HG02852 (cell line): Measurements from ENCODE around the gene GMPR2.
A peak's percentile ranks its signal among the peaks of the same experiment; 100 is the strongest.
"Not testable (repeated sequence)": the region's sequence is repeated elsewhere in the genome, so short reads cannot be mapped to it uniquely, and the experiment has no call there.

Experiments used
- ATAC-seq: cut with Tn5 transposase; IDR thresholded peaks from one replicate; pipeline ENCODE4 v1.9.1; 2021; ENCODE audit warnings: mild to moderate bottlenecking, moderate library complexity; ENCODE audit not compliant: unreplicated experiment

Gene GMPR2

DNA sequence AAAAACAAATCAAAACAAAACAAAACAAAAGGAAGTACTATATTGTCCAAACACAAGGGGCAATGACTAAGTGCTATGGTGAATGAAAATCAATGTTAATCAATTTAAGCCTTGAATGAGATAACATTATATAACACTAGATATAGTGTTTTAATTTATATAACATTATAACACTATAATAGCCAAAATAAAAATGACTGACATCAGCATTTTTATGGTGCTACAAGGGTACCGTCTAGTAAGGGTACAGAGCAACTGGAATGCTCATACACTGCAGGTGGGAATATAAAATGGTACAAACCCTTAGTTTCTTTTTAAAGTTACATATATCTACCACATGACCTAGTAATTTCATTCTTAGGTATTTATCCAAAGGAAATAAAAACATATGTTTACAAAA is 6.3 kb upstream of the GMPR2 start:
- no peak for ATAC-seq

DNA sequence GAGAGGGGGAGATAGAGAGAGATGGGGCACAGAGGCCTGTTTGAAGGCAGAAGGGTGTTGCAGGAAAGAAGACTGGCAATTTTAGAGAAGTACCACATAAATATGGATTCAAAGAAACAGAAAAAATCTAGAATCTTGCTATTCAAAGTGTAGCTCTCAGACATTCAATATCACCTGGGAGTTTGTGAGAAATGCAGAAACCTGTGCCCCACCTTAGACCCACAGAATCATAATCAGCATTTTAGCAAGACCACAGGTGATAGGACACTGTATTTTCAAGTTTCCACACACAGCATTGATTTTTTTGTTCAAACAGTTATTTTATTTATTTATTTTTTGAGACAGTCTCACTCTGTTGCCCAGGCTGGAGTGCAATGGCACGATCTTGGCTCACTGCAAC is 3.8 kb upstream of the GMPR2 start:
- no peak for ATAC-seq

DNA sequence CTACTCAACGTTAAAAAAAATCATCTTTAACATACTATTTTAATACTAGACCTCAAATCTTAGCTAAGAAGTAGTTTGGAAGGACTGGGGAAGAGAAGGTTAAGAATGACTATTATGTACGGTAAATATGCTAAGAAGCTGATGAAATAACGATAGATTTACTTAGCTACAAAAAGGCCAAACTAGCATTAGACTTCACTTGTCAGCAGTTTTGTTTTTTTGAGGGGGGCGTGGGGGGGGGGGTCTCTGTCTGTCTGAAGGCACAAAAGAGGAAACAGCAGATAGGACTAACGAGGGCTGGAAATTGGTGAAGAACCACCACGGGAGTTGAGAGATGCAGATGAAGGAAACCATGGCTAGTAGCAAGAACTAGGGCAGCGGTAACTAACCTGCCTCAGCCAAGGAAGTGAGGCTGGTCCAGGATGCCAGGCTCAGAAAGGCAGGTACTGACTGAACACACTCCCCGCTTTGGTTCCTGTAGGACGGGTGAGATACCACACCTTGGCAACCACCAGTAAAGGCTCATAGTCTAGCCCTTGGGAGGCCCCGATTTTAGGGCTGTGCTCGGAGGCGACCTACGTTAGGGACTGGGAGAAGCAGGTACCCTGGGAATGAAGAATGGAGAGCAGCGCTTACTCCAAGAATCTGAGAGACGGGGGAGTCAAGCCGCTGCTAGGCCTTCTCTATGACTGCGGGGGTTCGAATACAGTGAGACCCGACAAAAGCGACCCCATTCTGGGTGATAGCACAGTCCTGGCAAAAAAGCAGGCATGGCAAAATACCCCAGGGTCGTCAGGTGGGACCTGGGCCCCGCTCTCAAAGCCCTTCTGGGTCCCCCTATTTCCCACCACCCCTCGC is 1.2 kb upstream of the GMPR2 start:
- peak; percentile 3 for ATAC-seq

DNA sequence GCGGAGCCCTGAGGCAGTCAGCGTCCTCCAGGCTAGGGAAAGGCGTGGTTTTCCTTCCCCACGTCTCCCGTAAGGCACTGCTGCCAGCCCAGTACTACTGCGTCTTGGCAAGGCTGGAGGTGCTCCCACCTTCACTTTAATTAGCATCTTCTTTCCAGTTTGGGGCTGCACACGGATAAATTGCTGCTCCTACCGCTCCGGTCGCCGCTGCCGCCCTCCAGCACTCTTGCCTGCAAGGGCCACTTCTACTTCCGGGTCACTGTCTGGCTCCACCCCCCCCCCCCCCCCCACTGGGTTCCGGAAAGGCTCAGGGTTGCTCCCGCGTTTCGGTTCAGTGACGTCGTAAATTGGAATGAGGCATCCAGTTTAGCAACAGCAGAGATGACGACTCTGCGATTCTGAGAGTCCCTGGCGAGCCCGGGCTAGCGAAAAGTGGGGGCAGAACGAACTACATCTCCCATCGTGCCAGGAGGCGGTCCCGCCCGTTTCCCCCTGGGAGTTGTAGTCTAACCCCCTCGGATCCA is 546 bp upstream of the GMPR2 start, which contains the start of gene NEDD8:
TSS of gene NEDD8 (minus strand) at position 247 of the 524 bp plus-strand sequence. CDS start at position 147, 100 bp downstream.
- peak; percentile 72 for ATAC-seq

DNA sequence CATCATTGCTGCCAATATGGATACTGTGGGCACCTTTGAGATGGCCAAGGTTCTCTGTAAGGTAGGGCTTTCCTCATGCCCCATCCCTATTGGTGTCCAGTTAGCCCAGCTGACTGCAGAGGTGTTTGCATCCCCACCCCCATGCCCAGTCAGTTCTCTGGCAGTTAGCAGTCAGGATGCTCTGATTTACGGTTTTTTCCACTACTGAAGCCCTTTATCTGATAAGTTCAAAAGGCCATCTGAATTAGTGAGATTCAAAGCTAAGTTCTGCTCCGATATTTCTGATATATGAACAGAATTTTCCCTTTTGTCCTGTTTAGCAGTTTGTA is 773 bp downstream of the GMPR2 start:
- no peak for ATAC-seq

DNA sequence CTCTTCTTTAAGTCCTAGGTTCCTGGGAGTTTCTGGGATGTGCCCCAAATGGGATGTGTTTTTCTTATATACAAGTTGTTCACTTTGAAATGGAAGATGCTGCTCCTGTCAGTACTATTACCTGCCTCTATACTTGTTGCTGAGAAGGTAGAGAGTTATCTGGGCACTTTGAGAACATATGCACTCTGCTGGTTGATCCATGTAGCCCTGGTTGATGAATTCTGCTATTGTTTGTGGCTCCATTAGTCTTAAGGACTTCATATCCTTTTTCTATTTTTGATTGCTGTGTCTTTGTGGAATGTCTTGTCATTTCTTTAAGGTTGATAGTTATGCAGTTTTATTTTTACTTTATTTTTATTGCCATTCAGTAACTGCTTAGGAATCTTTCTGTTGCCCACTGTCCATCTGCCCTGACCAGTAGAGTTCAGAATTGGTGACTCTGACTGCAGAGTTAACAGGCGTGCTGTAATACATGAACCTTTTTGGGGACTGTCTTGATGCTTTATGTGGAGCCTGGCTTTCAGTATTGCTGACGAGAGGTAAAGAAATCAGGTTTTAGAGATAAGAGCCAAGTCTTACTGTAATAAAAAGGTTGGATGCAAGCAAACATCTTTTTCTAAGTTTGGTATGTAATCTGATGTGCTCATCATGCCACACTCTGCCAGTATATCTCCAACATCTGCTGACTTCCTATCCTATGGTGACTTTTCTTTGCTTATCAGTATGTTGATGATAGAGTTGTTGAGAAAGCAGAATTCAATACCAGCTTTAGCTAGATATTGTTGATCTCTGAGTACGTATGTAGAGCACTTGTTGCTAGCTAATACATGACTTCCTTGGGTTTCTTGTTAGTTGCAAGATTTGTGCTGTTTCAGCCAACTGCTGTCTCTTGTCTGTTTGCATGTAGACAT is 1.6 kb downstream of the GMPR2 start:
- ATAC-seq = no peak

DNA sequence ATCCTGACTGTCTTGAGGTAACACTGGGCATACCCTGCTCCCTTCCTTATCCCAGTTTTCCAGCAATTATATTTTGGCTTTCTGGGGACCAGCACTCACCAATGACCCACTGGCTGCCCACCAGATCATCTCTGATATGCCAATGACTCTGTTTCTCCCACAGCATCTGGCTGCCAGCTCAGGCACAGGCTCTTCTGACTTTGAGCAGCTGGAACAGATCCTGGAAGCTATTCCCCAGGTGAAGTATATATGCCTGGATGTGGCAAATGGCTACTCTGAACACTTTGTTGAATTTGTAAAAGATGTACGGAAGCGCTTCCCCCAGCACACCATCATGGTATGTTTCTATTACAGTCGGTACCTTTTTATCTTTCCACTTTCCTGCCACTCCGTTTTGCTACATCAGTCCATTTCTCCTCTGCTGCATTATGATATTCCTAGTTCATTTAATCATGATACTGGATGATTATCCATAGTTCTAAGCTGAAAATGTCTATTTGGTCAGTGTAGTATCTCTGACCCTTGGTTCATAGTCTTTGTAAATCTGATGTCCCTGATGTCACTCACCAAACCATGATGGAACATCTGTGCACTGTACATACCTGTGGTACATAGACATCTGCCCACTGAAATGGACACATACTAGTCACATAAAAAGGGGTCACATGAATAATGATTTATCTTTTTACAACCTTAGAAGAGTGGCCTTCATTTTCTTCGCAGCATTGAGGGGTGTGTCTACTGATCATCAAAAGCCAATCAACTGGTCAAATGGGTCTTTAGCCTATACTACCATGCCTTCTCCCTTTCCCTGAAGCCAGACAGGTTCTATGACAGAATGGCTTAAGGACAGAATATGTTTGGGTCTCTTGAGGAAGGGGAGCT is 3.3 kb downstream of the GMPR2 start:
- no peak for ATAC-seq

DNA sequence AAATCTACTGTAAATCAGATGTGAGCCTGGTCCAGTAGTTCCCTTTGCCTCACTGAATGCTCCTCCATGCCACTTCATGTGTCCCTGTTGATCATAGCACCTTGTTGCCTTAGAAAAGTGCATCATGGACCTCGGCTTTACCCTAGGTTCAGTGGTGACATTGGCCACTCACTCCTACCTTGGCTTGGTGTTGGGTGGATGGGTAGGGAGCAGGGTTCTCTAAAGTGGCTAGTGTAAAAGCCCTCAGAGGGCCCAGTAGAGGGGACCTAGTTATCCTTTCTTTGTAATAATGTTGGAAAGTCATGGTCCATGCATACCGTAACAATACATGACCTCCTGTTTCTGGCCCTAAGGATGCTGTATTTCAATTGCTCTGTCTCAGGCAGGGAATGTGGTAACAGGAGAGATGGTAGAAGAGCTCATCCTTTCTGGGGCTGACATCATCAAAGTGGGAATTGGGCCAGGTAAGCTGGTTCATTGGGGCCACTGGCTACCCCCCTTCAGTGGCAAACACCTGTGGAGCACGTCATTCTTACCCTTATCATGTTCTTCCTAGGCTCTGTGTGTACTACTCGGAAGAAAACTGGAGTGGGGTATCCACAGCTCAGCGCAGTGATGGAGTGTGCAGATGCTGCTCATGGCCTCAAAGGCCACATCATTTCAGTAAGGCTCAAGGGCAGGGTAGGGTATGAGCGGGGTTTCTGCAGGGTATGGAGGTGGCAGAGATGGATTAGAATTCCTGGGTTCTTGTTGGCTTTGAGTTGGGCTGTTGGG is 4.1 kb downstream of the GMPR2 start:
- no peak for ATAC-seq

DNA sequence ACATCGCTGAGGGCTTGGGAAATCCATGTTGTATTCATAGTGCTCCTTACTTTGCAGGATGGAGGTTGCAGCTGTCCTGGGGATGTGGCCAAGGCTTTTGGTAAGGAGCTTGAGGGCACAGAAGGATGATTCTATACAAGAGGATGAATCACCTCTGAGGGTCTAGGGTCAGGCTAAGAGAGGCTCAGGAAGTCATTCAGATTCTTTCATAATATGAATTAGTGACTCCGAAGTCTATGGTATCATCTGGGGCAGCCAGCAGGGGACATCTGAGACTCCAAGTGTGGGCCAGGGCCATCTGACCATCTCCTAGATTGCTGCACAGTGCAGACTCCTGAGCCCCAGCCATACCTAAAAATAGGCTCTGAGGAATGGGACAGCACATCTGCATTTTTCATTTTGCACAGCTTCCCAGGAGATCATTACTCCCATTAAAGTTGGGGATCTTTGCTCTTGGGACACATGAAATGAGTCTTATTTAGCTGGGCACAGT is 4.8 kb downstream of the GMPR2 start:
- ATAC-seq = no peak

DNA sequence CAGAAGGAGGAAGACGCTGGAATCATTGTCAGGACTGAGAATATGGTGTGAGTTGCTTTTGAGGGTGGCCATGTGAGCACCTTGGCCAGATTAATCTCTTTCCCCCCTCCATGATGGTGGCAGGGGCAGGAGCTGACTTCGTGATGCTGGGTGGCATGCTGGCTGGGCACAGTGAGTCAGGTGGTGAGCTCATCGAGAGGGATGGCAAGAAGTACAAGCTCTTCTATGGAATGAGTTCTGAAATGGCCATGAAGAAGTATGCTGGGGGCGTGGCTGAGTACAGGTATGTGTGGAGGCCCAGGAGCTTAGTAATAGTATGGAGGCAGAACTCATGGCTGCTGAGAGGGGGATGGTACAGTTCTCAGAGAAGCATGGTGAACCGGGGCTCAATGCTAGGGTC is 5.4 kb downstream of the GMPR2 start:
- no peak for ATAC-seq

DNA sequence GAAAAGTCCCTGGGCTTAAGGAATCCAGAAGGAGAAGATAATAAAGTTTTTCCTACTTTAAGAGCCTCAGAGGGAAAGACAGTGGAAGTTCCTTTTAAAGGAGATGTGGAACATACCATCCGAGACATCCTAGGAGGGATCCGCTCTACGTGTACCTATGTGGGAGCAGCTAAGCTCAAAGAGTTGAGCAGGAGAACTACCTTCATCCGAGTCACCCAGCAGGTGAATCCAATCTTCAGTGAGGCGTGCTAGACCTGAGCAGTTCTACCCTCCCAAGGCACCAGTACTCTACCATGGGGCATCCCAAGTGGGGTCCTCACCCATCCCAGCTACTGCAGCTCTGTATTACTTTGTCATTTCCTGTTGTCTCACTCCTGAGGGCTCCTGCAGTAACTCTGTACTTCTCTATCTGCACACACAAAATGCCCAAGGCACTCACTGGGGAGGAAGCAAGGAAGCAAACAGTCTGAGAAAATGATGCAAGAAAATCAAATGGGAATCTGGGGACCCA is 5.9 kb downstream of the GMPR2 start:
- ATAC-seq = no peak

DNA sequence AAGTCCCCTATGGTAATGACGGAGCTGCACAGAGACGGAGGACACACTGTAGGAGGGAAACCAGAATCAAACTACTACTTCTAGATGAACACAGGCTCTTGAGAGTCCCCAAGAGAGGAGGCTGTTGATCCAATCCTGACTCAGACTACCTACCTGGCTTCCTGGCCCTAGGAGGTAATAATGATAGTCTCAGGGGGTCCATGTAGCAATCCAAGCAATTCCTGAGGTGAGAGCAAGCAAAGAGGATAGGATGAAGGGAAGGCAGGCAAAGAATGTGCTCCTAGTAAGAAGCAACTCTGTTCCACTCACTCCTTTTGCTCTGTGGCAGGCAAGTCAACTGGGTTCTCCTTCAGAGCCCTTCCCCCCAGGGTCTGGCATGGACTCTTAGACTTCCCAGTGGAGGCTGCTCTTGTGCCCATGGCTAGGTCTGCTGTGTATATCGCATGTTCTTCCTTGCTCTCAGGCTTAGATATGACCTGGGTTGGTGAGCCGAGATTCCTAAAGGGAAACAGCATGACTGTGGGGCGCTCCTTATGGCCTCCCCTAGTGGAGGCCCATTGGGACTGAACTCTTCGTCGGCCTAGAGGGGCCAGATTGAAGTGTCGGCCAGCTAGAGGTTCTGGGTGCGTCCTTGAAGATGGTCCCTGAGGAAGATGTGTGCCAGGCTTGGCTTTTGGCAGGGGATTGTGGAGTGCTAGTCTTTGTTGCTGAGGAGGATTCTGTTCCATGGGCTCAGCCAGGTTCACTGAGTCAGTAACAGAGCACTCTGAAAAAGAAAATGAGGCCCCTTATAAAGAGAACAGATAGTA is 7.6 kb downstream of the GMPR2 start:
- no peak for ATAC-seq

DNA sequence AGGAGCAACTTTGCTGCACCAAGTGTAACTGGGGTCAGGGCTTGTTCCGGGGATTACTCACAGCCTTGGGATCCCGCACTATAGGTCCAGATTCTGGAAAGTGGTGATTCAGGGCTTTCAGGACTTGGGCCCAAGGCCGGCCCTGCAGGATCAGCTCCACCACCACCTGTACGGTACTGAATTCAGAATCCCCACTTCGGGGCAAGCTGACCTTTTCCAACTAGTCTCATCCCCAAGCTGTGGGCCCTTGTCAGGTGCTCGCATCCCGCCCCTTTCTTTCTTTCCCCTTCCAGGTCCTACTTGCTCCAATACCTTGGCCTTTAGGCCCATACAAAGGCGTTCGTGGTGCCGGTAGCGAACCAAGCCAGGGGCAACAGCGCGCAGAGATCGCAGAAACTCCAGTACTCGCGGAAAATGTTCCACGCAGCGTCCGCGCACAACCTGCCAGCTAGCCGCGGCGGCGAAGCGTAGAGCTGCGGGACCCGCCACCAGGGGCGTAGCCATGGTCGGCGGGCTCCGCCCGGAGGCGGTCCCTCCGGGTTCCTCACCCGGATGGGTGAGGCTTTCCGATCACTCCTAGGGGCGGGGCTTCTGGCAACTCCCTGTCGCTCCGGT is 9.2 kb downstream of the GMPR2 start:
- ATAC-seq = peak; percentile 84

DNA sequence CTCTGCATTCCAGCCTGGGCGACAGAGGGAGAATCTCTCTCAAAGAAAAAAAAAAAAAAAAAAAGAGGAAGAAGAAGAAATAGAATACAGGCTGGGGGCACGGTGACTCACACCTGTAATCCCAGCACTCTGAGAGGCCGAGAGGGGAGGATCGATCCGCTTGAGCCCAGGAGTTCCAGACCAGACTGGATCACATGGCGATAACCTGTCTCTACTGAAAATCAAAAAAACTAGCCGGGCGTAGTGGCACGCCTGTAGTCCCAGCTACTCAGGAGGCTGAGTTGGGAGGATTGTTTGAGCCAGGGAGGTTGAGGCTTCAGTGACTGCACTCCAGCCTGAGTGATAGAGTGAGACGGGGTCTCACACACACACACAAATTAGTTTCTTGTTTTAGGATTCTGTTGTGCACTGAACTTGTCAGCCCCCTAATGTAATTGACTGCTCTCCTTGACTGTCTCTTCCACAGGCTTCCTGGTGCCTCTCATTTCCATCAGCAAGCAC is 10.7 kb downstream of the GMPR2 start:
- ATAC-seq = no peak

DNA sequence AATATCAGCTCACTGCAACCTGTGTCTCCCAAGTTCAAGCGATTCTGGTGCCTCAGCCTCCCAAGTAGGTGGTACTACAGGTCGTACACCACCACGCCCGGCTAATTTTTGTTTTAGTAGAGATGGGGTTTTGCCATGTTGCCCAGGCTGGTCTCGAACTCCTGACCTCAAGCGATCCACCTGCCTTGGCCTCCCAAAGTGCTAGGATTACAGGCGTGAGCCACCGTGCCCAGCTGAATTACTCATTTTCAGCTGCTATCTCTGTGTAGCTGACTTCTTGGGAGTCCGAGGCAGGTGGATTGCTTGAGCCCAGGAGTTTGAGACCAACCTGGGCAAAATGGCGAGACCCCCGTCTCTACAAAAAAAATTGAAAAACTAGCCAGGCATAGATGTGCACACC is 12.6 kb downstream of the GMPR2 start:
- ATAC-seq = not testable (repeated sequence)

DNA sequence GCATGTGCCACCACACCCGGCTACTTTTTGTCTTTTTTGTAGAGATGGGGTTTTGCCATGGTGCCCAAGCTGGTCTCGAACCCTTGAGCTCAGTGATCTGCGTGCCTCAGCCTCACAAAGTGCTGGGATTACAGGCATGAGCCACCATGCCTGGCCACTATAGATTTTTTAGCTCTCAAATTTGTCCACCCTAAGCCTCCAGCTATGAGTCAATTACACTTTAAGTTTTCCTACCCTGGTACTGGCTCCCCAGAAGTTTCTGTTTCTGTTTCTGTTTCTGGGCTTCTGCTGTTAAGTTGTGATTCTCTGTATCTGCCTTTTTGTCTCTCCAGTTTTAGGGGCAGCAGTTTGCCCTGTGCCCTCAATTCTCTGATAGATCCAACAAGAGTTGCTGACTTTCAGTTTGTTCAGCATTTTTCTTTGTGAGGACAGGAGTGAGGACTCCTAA is 14.1 kb downstream of the GMPR2 start:
- ATAC-seq = no peak

DNA sequence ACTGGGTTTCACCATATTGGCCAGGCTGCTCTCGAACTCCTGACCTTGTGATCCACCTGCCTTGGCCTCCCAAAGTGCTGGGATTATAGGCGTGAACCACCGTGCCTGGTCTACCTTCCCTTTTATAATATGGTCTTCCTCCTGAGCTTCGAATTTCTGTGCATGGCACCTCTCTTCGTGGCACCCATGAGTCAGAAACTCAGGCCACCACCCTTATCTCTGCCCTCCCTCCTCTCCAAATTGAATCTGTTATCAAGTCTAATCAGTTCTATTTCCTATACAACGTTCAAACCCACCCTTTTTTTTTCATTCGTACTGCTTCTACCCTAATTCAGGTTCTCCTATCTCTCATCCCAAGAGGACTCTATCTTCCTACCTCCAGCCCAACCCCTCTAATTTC is 14.7 kb downstream of the GMPR2 start:
- ATAC-seq = no peak
